K562 (cell line): ENCODE measurements around the gene NDUFS8. TPM values are rescaled to one million over a fixed set of nuclear protein-coding genes. Genes with fewer than 3 reads are reported as not detected.
A peak's percentile ranks its signal among the peaks of the same experiment; 100 is the strongest.

ENCODE experiments used
- ATF1 ChIP-seq, 2 experiments: fragments of 450-650 bp in 1 of 2; IDR thresholded peaks; 2 replicates each; pipeline ENCODE4 v1.6.1; 2016; ENCODE audit warnings: missing compliant biosample characterization in 1 of 2, missing genetic modification characterization in 1 of 2
- CREBBP ChIP-seq: IDR thresholded peaks from one replicate; pipeline ENCODE4 v1.6.1; 2012; ENCODE audit warnings: low read depth, mild to moderate bottlenecking, control low read depth, inconsistent platforms, low read length
- ELF2 ChIP-seq: fragments of 250-450 bp; sonication (Bioruptor Pico); IDR thresholded peaks from 2 replicates; pipeline ENCODE4 v1.5.0; 2021; ENCODE audit warnings: mild to moderate bottlenecking
- FOXM1 ChIP-seq, 2 experiments: fragments of 450-650 bp in 1 of 2; sonication (generic) in 1 of 2; formaldehyde crosslinking in 1 of 2; IDR thresholded peaks; 2 replicates each; pipeline versions ENCODE4 v1.6.1 to v1.9.0; 2017 to 2022; ENCODE audit warnings: low read depth in 2 of 2, mild to moderate bottlenecking in 2 of 2, missing genetic modification reagents in 1 of 2, moderate library complexity in 1 of 2
- GABPB1 ChIP-seq: sonication (generic); formaldehyde crosslinking; IDR thresholded peaks from 2 replicates; pipeline ENCODE4 v1.8.0; 2022; ENCODE audit warnings: mild to moderate bottlenecking, missing genetic modification reagents
- HDAC1 ChIP-seq, 2 experiments: fragments of 450-650 bp; IDR thresholded peaks; 2 replicates each; pipeline ENCODE4 v1.6.1; 2016 to 2017; ENCODE audit warnings: inconsistent platforms in 1 of 2, mild to moderate bottlenecking in 1 of 2, moderate library complexity in 1 of 2
- HSF4 ChIP-seq: fragments of 250-450 bp; sonication (Bioruptor Pico); IDR thresholded peaks from 2 replicates; pipeline ENCODE4 v2.1.2; 2022; ENCODE audit warnings: mild to moderate bottlenecking, moderate library complexity, borderline replicate concordance
- PHF8 ChIP-seq: fragments of 200-600 bp; sonication (generic); IDR thresholded peaks from 2 replicates; pipeline ENCODE4 v1.6.1; 2012; ENCODE audit warnings: mixed run types, mild to moderate bottlenecking, inconsistent platforms, low read length, moderate library complexity, borderline replicate concordance
- POLR2AphosphoS2 ChIP-seq: IDR thresholded peaks from 2 replicates; pipeline ENCODE4 v1.6.1; 2012; ENCODE audit warnings: low read length, improper control_type of control experiment
- RB1 ChIP-seq: fragments of 450-650 bp; IDR thresholded peaks from 2 replicates; pipeline ENCODE4 v1.6.1; 2017; ENCODE audit warnings: low read depth, mild to moderate bottlenecking
- RBFOX2 ChIP-seq: fragments of 200-400 bp; formaldehyde crosslinking; IDR thresholded peaks from 2 replicates; pipeline ENCODE4 v1.6.1; 2017; ENCODE audit warnings: low read depth, mild to moderate bottlenecking, low read length, moderate library complexity
- ZNF445 ChIP-seq: fragments of 250-450 bp; sonication (Bioruptor Pico); IDR thresholded peaks from 2 replicates; pipeline ENCODE4 v1.4.0; 2020; ENCODE audit warnings: low read depth, mild to moderate bottlenecking, moderate library complexity
- ZNF717 ChIP-seq: fragments of 250-450 bp; sonication (Bioruptor Pico); IDR thresholded peaks from 2 replicates; pipeline ENCODE4 v1.5.0; 2021
- polyA plus RNA-seq, 8 experiments: library from polyadenylated mRNA; depleted of rRNA in 4 of 8; stranded (reverse) in 5 of 8; unstranded in 3 of 8; fragments of >200 nt; fragmentation: Nextera tagmentation in 2 of 8; fragmentation: Illumina TruSeq in 1 of 8; extraction: Ambion mirVana in 2 of 8; extraction: Trizol in 1 of 8; gene quantifications; 2 replicates each; pipeline versions ENCODE4 v1.2.1 to v1.2.3, GENCODE V29; 2011 to 2014; ENCODE audit warnings: inconsistent platforms in 1 of 8, missing spikeins in 1 of 8
- total RNA-seq, 7 experiments: library from RNA; depleted of rRNA in 6 of 7; stranded (reverse); fragments of >200 nt in 6 of 7; fragmentation: Illumina TruSeq in 2 of 7; extraction: Trizol in 2 of 7; gene quantifications; 2 replicates each; pipeline versions ENCODE4 v1.2.1 to v1.2.3, GENCODE V29; 2011 to 2021; ENCODE audit warnings: low replicate concordance in 1 of 7
- TF ChIP-seq, protein P1 (sequence below): fragments of 450-650 bp; formaldehyde crosslinking; IDR thresholded peaks from 2 replicates; pipeline ENCODE4 v1.4.0; 2020; ENCODE audit warnings: mild to moderate bottlenecking, moderate library complexity
- TF ChIP-seq, protein P2 (sequence below): fragments of 450-650 bp; formaldehyde crosslinking; conservative IDR thresholded peaks from 2 replicates; pipeline ENCODE4 v1.4.0; 2022; ENCODE audit warnings: mild to moderate bottlenecking, missing genetic modification characterization
- TF ChIP-seq, protein P3 (sequence below): conservative IDR thresholded peaks from 2 replicates; pipeline ENCODE4 v1.6.1; 2011; ENCODE audit warnings: low read depth, mild to moderate bottlenecking, low read length; ENCODE audit not compliant: control insufficient read depth
- TF ChIP-seq, protein P4 (sequence below): fragments of 250-450 bp; sonication (Bioruptor Pico); IDR thresholded peaks from 2 replicates; pipeline ENCODE4 v1.4.0; 2020; ENCODE audit warnings: mild to moderate bottlenecking
- TF ChIP-seq, protein P5 (sequence below): sonication (generic); formaldehyde crosslinking; IDR thresholded peaks from 2 replicates; pipeline ENCODE4 v1.9.0; 2022; ENCODE audit warnings: mild to moderate bottlenecking, missing genetic modification reagents
- TF ChIP-seq, protein P6 (sequence below): fragments of 450-650 bp; IDR thresholded peaks from 2 replicates; pipeline ENCODE4 v1.6.1; 2018; ENCODE audit warnings: mild to moderate bottlenecking, low read depth; ENCODE audit not compliant: partially characterized antibody

NDUFS8 gene
- total and polyA plus RNA-seq, 9 of the 15 experiments (the other 6 are each of a cell fraction or from before 2014, with no cell fraction given), result 36.5 to 351 (median 101) TPM

DNA sequence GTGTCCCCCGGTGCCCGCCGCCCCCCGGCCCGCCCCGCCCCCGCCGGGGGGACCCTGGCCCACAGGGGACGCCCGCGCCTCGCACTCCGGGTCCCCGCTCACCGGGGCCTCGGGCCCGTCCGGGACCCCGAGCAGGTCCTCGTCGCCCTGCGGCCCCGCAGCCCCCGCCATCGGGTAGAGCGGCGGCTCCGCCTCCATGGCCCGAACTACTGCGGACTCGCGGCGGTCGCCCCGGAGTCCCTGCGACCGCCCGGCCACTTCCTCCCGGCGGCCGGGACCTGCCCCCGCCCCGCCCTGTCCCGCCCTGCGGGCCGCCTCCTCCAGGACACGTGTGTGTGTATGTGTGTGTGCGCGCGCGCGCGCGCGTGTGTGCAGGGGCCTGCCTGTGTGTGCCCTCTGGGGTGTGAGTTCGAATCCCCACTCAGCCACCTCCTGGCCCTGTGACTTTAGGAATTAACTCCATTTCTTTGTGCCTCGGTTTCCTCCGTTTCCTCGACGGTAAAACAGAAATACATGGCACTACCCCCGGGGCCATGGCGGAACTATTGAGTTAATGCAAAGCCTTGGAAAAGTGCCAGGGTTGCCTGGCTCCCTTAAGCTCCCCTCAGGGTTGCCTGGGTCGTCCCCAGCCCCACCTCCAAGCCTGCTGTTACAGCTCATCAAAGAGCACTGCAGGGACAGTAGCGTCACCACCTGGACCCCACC lies 26.5 kb upstream of the NDUFS8 start, which contains the start of gene UNC93B1 (continued):
- TF ChIP-seq, protein P1, sequence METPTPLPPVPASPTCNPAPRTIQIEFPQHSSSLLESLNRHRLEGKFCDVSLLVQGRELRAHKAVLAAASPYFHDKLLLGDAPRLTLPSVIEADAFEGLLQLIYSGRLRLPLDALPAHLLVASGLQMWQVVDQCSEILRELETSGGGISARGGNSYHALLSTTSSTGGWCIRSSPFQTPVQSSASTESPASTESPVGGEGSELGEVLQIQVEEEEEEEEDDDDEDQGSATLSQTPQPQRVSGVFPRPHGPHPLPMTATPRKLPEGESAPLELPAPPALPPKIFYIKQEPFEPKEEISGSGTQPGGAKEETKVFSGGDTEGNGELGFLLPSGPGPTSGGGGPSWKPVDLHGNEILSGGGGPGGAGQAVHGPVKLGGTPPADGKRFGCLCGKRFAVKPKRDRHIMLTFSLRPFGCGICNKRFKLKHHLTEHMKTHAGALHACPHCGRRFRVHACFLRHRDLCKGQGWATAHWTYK, result peak; percentile 58; the same call in 1 of the 2 replicates
- TF ChIP-seq, protein P2, sequence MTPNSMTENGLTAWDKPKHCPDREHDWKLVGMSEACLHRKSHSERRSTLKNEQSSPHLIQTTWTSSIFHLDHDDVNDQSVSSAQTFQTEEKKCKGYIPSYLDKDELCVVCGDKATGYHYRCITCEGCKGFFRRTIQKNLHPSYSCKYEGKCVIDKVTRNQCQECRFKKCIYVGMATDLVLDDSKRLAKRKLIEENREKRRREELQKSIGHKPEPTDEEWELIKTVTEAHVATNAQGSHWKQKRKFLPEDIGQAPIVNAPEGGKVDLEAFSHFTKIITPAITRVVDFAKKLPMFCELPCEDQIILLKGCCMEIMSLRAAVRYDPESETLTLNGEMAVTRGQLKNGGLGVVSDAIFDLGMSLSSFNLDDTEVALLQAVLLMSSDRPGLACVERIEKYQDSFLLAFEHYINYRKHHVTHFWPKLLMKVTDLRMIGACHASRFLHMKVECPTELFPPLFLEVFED (CRISPR knock-in tag), result no peak
- TF ChIP-seq CREBBP (no peak), RBFOX2 (peak; percentile 78), ELF2 (CRISPR knock-in tag) (peak; percentile 27; the same call in 1 of the 2 replicates), ZNF717 (CRISPR knock-in tag) (no peak), HDAC1 (IDR thresholded peaks at IDR 0.05) (peak in 1 of 2 experiments; percentile 49; a peak in 1 of 4 replicates), GABPB1 (CRISPR knock-in tag) (peak; percentile 41), ZNF445 (CRISPR knock-in tag) (no peak), ATF1 (CRISPR knock-in tag; IDR thresholded peaks at IDR 0.05) (no peak), ATF1 (tag; IDR thresholded peaks at IDR 0.05) (peak; percentile 60), PHF8 (peak; percentile 70; the same call in 1 of the 2 replicates), FOXM1 (IDR thresholded peaks at IDR 0.05; ENCODE audit: low read depth) (0 out of 2 replicates have a peak, but pooled peaks have one; percentile 21), FOXM1 (CRISPR knock-in tag; IDR thresholded peaks at IDR 0.05; ENCODE audit: low read depth) (no peak), POLR2AphosphoS2 (no peak), HSF4 (no peak), RB1 (peak; percentile 86; the same call in 1 of the 2 replicates)
- TF ChIP-seq, protein P3, sequence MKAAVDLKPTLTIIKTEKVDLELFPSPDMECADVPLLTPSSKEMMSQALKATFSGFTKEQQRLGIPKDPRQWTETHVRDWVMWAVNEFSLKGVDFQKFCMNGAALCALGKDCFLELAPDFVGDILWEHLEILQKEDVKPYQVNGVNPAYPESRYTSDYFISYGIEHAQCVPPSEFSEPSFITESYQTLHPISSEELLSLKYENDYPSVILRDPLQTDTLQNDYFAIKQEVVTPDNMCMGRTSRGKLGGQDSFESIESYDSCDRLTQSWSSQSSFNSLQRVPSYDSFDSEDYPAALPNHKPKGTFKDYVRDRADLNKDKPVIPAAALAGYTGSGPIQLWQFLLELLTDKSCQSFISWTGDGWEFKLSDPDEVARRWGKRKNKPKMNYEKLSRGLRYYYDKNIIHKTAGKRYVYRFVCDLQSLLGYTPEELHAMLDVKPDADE, result 0 out of 2 replicates have a peak, but pooled peaks have one; percentile 34
- TF ChIP-seq, protein P4, sequence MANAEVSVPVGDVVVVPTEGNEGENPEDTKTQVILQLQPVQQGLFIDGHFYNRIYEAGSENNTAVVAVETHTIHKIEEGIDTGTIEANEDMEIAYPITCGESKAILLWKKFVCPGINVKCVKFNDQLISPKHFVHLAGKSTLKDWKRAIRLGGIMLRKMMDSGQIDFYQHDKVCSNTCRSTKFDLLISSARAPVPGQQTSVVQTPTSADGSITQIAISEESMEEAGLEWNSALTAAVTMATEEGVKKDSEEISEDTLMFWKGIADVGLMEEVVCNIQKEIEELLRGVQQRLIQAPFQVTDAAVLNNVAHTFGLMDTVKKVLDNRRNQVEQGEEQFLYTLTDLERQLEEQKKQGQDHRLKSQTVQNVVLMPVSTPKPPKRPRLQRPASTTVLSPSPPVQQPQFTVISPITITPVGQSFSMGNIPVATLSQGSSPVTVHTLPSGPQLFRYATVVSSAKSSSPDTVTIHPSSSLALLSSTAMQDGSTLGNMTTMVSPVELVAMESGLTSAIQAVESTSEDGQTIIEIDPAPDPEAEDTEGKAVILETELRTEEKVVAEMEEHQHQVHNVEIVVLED (CRISPR knock-in tag), result 0 out of 2 replicates have a peak, but pooled peaks have one; percentile 19
- TF ChIP-seq, protein P5, sequence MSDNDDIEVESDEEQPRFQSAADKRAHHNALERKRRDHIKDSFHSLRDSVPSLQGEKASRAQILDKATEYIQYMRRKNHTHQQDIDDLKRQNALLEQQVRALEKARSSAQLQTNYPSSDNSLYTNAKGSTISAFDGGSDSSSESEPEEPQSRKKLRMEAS (CRISPR knock-in tag), result peak; percentile 74
- TF ChIP-seq, protein P6, sequence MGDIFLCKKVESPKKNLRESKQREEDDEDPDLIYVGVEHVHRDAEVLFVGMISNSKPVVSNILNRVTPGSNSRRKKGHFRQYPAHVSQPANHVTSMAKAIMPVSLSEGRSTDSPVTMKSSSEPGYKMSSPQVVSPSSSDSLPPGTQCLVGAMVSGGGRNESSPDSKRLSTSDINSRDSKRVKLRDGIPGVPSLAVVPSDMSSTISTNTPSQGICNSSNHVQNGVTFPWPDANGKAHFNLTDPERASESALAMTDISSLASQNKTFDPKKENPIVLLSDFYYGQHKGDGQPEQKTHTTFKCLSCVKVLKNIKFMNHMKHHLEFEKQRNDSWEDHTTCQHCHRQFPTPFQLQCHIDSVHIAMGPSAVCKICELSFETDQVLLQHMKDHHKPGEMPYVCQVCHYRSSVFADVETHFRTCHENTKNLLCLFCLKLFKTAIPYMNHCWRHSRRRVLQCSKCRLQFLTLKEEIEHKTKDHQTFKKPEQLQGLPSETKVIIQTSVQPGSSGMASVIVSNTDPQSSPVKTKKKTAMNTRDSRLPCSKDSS, result no peak
